Kidney (tissue), 14 donors: ENCODE data around the gene UGGT2. TPM values are rescaled to one million over a fixed set of nuclear protein-coding genes. Genes with fewer than 3 reads are reported as not detected.

Experiments used
- DNase-seq, 5 donors: peaks; one replicate each; pipeline ENCODE4 v3.0.0-alpha.2; 2013 to 2020
- FAIRE-seq: peaks from 2 replicates; lab custom pipeline; 2012; peaks lifted over from hg19 to GRCh38; lab: Jason Lieb, UNC
- H3K27ac ChIP-seq, 2 donors: one replicate each; pipeline ENCODE4 v1.7.0; 2013; ENCODE audit warnings: low read depth in 2 of 2, low read length in 2 of 2, inconsistent platforms in 1 of 2
- H3K27me3 ChIP-seq: one replicate; pipeline ENCODE4 v1.7.1; 2013; ENCODE audit warnings: low read length, inconsistent platforms; ENCODE audit not compliant: control insufficient read depth, insufficient read depth
- H3K36me3 ChIP-seq, 3 donors: one replicate each; pipeline versions ENCODE4 v1.7.0 to v1.7.1; 2013; ENCODE audit warnings: low read length in 3 of 3, control low read depth in 1 of 3, inconsistent platforms in 1 of 3; ENCODE audit not compliant: insufficient read depth in 3 of 3, control insufficient read depth in 2 of 3
- H3K4me1 ChIP-seq, 3 donors: one replicate each; pipeline versions ENCODE4 v1.7.0 to v1.7.1; 2013; ENCODE audit warnings: low read length in 3 of 3, inconsistent platforms in 1 of 3, low read depth in 1 of 3; ENCODE audit not compliant: control insufficient read depth in 2 of 3, insufficient read depth in 2 of 3
- H3K4me3 ChIP-seq, 3 donors: one replicate each; pipeline versions ENCODE4 v1.7.0 to v1.8.1; 2013; ENCODE audit warnings: low read length in 3 of 3, control low read depth in 1 of 3, inconsistent platforms in 1 of 3
- H3K9ac ChIP-seq, 3 donors: one replicate each; pipeline versions ENCODE4 v1.7.0 to v1.7.1; 2013; ENCODE audit warnings: low read length in 3 of 3, control low read depth in 1 of 3, inconsistent platforms in 1 of 3
- H3K9me3 ChIP-seq, 3 donors: one replicate each; pipeline versions ENCODE4 v1.7.0 to v1.7.1; 2013; ENCODE audit warnings: low read length in 3 of 3, control low read depth in 1 of 3, inconsistent platforms in 1 of 3; ENCODE audit not compliant: control insufficient read depth in 2 of 3, insufficient read depth in 1 of 3
- intact Hi-C: fragments of 100-400 bp; cut with DNase I; formaldehyde crosslinking; loops from one replicate; pipeline ENCODE4 v1.11.1; 2022
- polyA plus RNA-seq: library from polyadenylated mRNA; stranded (reverse); fragments of 350-450 nt; fragmentation: Illumina TruSeq; extraction: RNeasy Lipid Tissue Mini Kit (QIAGEN cat#74804); gene quantifications from one replicate; pipeline ENCODE4 v1.2.3, GENCODE V29; 2014; ENCODE audit warnings: low read depth, low replicate concordance; ENCODE audit not compliant: insufficient read depth
- total RNA-seq: library from RNA; stranded (reverse); fragmentation: NEBNext Ultra II Directional; extraction: Animal tissue kit (Norgen Biotek cat#: 25700); gene quantifications from one replicate; pipeline ENCODE4 v1.2.1, GENCODE V29; 2021
- TF ChIP-seq, protein P1 (sequence below): IDR thresholded peaks from 3 replicates; pipeline ENCODE4 v1.5.1; 2012; ENCODE audit warnings: mild to moderate bottlenecking, moderate library complexity, borderline replicate concordance; ENCODE audit not compliant: insufficient read depth; ENCODE audit errors: extremely low read depth
- donor health status: control.
- donor health status: control.
- donor health status: control.
- donor health status: control.
- donor health status: control.
- donor health status: DM: yes; HTN: yes; CAD: no.
- donor health status: Normal renal cell carcinoma (clear cell type).

The UGGT2 gene
- total and polyA plus RNA-seq, 2 donors from 2014 or later, result 10.0 to 31.9 TPM

DNA sequence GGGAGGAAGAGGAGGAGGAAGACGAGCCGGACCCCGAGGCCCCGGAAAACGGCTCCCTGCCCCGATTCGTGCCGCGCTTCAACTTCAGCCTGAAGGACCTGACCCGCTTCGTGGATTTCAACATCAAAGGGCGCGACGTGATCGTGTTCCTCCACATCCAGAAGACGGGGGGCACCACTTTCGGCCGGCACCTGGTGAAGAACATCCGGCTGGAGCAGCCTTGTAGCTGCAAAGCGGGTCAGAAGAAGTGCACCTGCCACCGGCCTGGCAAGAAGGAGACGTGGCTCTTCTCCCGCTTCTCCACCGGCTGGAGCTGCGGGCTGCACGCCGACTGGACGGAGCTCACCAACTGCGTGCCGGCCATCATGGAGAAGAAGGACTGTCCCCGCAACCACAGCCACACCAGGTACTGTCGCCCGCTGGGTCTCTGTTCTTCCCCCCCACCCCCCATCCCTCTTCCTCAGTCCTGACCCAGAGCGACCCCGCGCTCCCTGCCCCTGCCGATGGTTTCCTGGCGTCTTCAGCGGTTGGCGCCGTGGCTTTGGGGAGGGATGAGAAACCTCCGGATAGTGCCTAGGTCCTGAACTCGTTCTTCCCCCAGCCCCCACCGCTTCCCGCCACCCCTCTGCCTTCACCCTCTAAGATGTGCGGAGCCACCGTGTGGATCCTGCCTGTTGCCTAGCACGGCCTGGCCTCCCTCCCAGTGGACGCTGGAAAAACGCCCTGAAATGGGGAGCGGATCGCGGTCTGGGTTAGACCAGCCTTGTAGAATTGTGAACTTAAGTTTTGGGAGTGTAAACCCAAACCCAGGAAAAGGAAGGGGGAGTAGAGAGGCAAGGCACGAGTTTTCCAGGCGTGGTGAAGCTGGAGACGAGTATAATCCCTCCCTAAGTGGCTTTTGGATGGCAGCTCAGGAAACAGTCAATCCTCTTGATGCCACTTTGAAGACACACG, 38.2 kb upstream of the UGGT2 start:
- no peak for FAIRE-seq
- intact Hi-C loops, result no loop called here

DNA sequence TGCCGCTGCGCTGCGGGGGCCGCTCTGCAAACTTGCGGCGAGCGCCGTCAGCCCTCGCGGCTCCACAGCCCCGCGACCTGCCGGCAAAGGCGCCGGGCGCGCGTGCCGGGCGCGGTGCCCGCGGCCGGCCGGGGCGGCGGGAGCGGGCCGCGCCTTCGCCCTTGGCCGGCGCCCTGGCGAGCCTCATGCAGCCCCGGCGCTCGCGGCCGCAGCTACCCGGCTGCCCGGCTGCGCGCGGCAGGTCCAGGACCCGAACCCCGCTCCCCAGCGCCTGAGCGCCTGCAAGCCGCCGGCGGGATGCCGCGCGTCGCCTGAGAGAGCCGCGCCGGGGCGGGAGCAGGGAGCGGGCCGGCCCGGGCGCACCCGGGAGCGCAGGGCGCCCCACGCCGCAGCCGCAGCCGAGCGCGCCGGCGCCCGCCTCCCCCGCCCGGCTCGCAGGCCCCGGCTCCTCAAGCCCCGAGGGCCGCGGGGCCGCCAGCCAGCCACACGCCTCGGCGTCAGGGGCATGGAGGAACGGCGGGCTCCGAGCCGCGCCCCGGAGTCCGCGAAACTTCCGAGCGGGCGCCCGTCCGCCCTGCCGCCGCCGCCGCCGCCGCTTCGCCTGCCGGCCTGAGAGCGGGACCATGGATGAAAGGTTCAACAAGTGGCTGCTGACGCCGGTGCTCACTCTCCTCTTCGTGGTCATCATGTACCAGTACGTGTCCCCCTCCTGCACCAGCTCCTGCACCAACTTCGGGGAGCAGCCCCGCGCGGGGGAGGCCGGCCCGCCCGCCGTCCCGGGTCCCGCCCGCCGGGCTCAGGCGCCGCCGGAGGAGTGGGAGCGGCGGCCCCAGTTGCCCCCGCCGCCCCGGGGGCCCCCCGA, 37.3 kb upstream of the UGGT2 start:
- TF ChIP-seq, protein P1, sequence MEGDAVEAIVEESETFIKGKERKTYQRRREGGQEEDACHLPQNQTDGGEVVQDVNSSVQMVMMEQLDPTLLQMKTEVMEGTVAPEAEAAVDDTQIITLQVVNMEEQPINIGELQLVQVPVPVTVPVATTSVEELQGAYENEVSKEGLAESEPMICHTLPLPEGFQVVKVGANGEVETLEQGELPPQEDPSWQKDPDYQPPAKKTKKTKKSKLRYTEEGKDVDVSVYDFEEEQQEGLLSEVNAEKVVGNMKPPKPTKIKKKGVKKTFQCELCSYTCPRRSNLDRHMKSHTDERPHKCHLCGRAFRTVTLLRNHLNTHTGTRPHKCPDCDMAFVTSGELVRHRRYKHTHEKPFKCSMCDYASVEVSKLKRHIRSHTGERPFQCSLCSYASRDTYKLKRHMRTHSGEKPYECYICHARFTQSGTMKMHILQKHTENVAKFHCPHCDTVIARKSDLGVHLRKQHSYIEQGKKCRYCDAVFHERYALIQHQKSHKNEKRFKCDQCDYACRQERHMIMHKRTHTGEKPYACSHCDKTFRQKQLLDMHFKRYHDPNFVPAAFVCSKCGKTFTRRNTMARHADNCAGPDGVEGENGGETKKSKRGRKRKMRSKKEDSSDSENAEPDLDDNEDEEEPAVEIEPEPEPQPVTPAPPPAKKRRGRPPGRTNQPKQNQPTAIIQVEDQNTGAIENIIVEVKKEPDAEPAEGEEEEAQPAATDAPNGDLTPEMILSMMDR, result no peak
- DNase-seq, result peak; percentile 35 to 74 (median 52)

More for the DNA sequence above, 38.2 kb upstream of the UGGT2 start:
- H3K27me3 ChIP-seq, result peaks cover 21% of the 10 kb centered on the region
- no peaks in the 10 kb centered on the region for H3K36me3 ChIP-seq
- no peak overlapping the region for H3K27ac ChIP-seq
- peak overlapping the region in 2 of 3 donors; percentile 20 to 28 for H3K4me3 ChIP-seq
- peaks cover 0 to 6% (median 0%) of the 10 kb centered on the region in 3 donors for H3K4me1 ChIP-seq
- TF ChIP-seq, protein P1, result no peak
- H3K9me3 ChIP-seq, result no peaks in the 10 kb centered on the region
- no peak overlapping the region for H3K9ac ChIP-seq
- DNase-seq, result peak; percentile 31 to 68 (median 53)

DNA sequence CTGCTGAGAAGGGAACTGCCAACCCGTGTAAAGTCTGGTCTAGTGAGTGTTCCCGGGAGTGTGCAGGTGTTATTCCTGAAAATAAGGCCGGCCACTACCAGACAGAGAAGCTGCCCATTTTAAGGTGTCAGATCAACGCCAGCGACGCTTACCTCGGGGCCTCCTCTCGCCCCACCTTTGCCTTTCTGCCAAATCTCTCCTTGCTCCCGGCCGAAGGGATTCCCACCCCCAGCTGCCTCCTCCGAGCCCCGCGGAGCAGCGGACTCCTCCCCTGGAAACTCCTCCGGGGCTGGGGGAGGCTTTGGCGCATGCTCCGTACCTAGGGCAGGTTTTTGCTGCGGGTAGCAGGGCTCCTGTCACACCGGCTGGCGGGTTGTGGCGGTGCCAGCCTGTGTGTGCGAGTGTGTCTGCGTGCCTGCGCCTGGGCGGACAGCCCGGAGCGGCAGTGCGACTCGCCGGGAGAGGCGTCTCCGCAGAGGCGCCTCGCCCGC, 36.6 kb upstream of the UGGT2 start, which contains the start of gene HS6ST3:
Gene HS6ST3 (plus strand): TSS at position 359 of the 491 bp plus-strand sequence.
- Histone ChIP-seq H3K36me3 (no peaks in the 10 kb centered on the region), H3K27me3 (peaks cover 21% of the 10 kb centered on the region), H3K9ac (no peak within 1 kb of the TSS), H3K4me1 (peaks cover 0 to 6% (median 0%) of the 10 kb centered on the region in 3 donors), H3K27ac (no peak within 1 kb of the TSS), H3K4me3 (peak within 1 kb of the TSS; percentile 21 to 59 (median 55)), H3K9me3 (no peaks in the 10 kb centered on the region)
- intact Hi-C loops, result no loop called here
- FAIRE-seq, result no peak
- TF ChIP-seq, protein P1, result no peak
- peak; percentile 59 to 76 (median 65) for DNase-seq

More for the DNA sequence above, 37.3 kb upstream of the UGGT2 start:
- H3K4me1 ChIP-seq, result peaks cover 0 to 6% (median 0%) of the 10 kb centered on the region in 3 donors
- no peaks in the 10 kb centered on the region for H3K9me3 ChIP-seq
- H3K4me3 ChIP-seq, result no peak overlapping the region
- no peak overlapping the region for H3K9ac ChIP-seq
- intact Hi-C loops, result no loop called here
- no peak for FAIRE-seq
- H3K27ac ChIP-seq, result no peak overlapping the region
- peaks cover 21% of the 10 kb centered on the region for H3K27me3 ChIP-seq
- H3K36me3 ChIP-seq, result no peaks in the 10 kb centered on the region
